GM19025 (cell line): ENCODE results near the gene ATP2C1.

ENCODE experiments used
- ATAC-seq: cut with Tn5 transposase; IDR thresholded peaks from one replicate; pipeline ENCODE4 v1.9.1; 2021; ENCODE audit warnings: mild to moderate bottlenecking, low read depth, moderate library complexity; ENCODE audit not compliant: unreplicated experiment

ATP2C1 gene

GRCh38 chr3:130894130-130894985, 474 bp downstream of the ATP2C1 start:
- peak; percentile 12 for ATAC-seq

- ATAC-seq: no peak
Measured at GRCh38 chr3:130894986-130895280, 1.0 kb downstream of the ATP2C1 start.

GRCh38 chr3:130895690-130896488, 2.0 kb downstream of the ATP2C1 start:
- no peak for ATAC-seq

- ATAC-seq: no peak
Measured at GRCh38 chr3:130897316-130897715, 3.4 kb downstream of the ATP2C1 start.

GRCh38 chr3:130900959-130901358, 7.1 kb downstream of the ATP2C1 start:
- ATAC-seq: no peak

GRCh38 chr3:130901463-130902204, 7.8 kb downstream of the ATP2C1 start:
- ATAC-seq: no peak

GRCh38 chr3:130903412-130903908, 9.6 kb downstream of the ATP2C1 start:
- no peak for ATAC-seq

- ATAC-seq: no peak
Measured at GRCh38 chr3:130904491-130904890, 10.6 kb downstream of the ATP2C1 start.

GRCh38 chr3:130905551-130905950, 11.7 kb downstream of the ATP2C1 start:
- ATAC-seq: no peak

- ATAC-seq: no peak
Measured at GRCh38 chr3:130906374-130906995, 12.6 kb downstream of the ATP2C1 start.

GRCh38 chr3:130907500-130907899, 13.6 kb downstream of the ATP2C1 start:
- no peak for ATAC-seq

- ATAC-seq: no peak
Measured at GRCh38 chr3:130907966-130908365, 14.1 kb downstream of the ATP2C1 start.

GRCh38 chr3:130915567-130916292, 21.8 kb downstream of the ATP2C1 start:
- no peak for ATAC-seq

GRCh38 chr3:130916507-130917167, 22.8 kb downstream of the ATP2C1 start:
- no peak for ATAC-seq

- no peak for ATAC-seq
Measured at GRCh38 chr3:130918328-130918727, 24.4 kb downstream of the ATP2C1 start.

- ATAC-seq: peak; percentile 57
Measured at GRCh38 chr3:130925628-130926027, 31.7 kb downstream of the ATP2C1 start.

- ATAC-seq: no peak
Measured at GRCh38 chr3:130926504-130926903, 32.6 kb downstream of the ATP2C1 start.

- ATAC-seq: no peak
Measured at GRCh38 chr3:130929804-130930203, 35.9 kb downstream of the ATP2C1 start.

- ATAC-seq: no peak
Measured at GRCh38 chr3:130932979-130933378, 39.1 kb downstream of the ATP2C1 start.
